ENCODE results near the gene KIAA1586. TPM values are rescaled to one million over a fixed set of nuclear protein-coding genes. Genes with fewer than 3 reads are reported as not detected.
"Not testable (repeated sequence)": the region's sequence is repeated elsewhere in the genome, so short reads cannot be mapped to it uniquely, and the experiment has no call there.

Gene KIAA1586
- total RNA-seq, 1 experiment from 2014 or later: 12.6 TPM

- DNase-seq: no peak
- Mint-ChIP-seq H3K4me3 (ENCODE audit: low read depth, unreplicated experiment) (no peak overlapping the region), H3K27ac (ENCODE audit: unreplicated experiment) (no peak overlapping the region), H3K4me1 (ENCODE audit: low read depth, unreplicated experiment) (peaks cover 24% of the 10 kb centered on the region), H3K9me3 (ENCODE audit: low read depth, unreplicated experiment) (no peaks in the 10 kb centered on the region), H3K27me3 (ENCODE audit: unreplicated experiment) (no peaks in the 10 kb centered on the region), H3K36me3 (ENCODE audit: insufficient read depth, unreplicated experiment) (no peaks in the 10 kb centered on the region)
- no peak for TF ChIP-seq CTCF (IDR thresholded peaks at IDR 0.05; ENCODE audit: unreplicated experiment)
- intact Hi-C loops (cut with micrococcal nuclease; ENCODE audit: unreplicated experiment): no loop called here
- BruUV-seq (replicated peaks): no TSS peak
- CTCF ChIA-PET: no interaction called here
Measured at GRCh38 chr6:57033228-57033627, 13.3 kb upstream of the KIAA1586 start.

GRCh38 chr6:57035549-57035948 lies 10.9 kb upstream of the KIAA1586 start:
- CTCF ChIA-PET: no interaction called here
- Mint-ChIP-seq H3K4me3 (ENCODE audit: low read depth, unreplicated experiment) (no peak overlapping the region), H3K36me3 (ENCODE audit: insufficient read depth, unreplicated experiment) (no peaks in the 10 kb centered on the region), H3K4me1 (ENCODE audit: low read depth, unreplicated experiment) (peaks cover 10% of the 10 kb centered on the region), H3K27me3 (ENCODE audit: unreplicated experiment) (no peaks in the 10 kb centered on the region), H3K27ac (ENCODE audit: unreplicated experiment) (no peak overlapping the region), H3K9me3 (ENCODE audit: low read depth, unreplicated experiment) (no peaks in the 10 kb centered on the region)
- intact Hi-C loops (cut with micrococcal nuclease; ENCODE audit: unreplicated experiment): no loop called here
- BruUV-seq (replicated peaks): no TSS peak
- TF ChIP-seq CTCF (IDR thresholded peaks at IDR 0.05; ENCODE audit: unreplicated experiment): no peak
- no peak for DNase-seq

DNA sequence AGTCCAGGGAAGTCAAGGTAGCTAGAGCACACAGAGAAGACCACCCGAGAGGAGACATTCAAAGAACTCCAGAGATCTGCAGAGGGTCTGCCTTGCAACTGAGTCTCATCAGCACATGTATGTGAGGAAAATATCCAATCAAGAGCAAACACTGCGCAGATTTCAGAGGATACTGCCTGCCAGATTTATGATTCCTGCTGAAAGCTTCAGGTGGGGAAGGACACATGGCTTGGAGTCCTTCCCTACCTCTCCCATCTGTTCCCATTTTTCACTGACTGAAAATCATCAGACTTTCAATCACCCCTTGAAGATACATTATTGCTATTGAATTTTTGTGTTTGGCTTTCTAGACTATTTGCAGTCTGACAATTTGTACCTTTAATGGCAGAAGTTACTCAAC lies 7.6 kb upstream of the KIAA1586 start:
- H3K9me3 Mint-ChIP-seq (ENCODE audit: low read depth, unreplicated experiment): no peaks in the 10 kb centered on the region
- peaks cover 25% of the 10 kb centered on the region for H3K27me3 Mint-ChIP-seq (ENCODE audit: unreplicated experiment)
- CTCF ChIA-PET: no interaction called here
- intact Hi-C loops (cut with micrococcal nuclease; ENCODE audit: unreplicated experiment): no loop called here
- H3K36me3 Mint-ChIP-seq (ENCODE audit: insufficient read depth, unreplicated experiment): no peaks in the 10 kb centered on the region
- no peaks in the 10 kb centered on the region for H3K4me1 Mint-ChIP-seq (ENCODE audit: low read depth, unreplicated experiment)
- DNase-seq: no peak
- TF ChIP-seq CTCF (IDR thresholded peaks at IDR 0.05; ENCODE audit: unreplicated experiment): no peak
- no peak overlapping the region for H3K4me3 Mint-ChIP-seq (ENCODE audit: low read depth, unreplicated experiment)
- H3K27ac Mint-ChIP-seq (ENCODE audit: unreplicated experiment): no peak overlapping the region
- BruUV-seq (replicated peaks): no TSS peak

- no peaks in the 10 kb centered on the region for H3K9me3 Mint-ChIP-seq (ENCODE audit: low read depth, unreplicated experiment)
- no peaks in the 10 kb centered on the region for H3K4me1 Mint-ChIP-seq (ENCODE audit: low read depth, unreplicated experiment)
- peak; percentile 12 for DNase-seq
- intact Hi-C loops (cut with micrococcal nuclease; ENCODE audit: unreplicated experiment): no loop called here
- CTCF ChIA-PET: no interaction called here
- H3K4me3 Mint-ChIP-seq (ENCODE audit: low read depth, unreplicated experiment): no peak overlapping the region
- H3K27ac Mint-ChIP-seq (ENCODE audit: unreplicated experiment): no peak overlapping the region
- TF ChIP-seq CTCF (IDR thresholded peaks at IDR 0.05; ENCODE audit: unreplicated experiment): peak; percentile 10
- H3K36me3 Mint-ChIP-seq (ENCODE audit: insufficient read depth, unreplicated experiment): no peaks in the 10 kb centered on the region
- no TSS peak for BruUV-seq (replicated peaks)
- H3K27me3 Mint-ChIP-seq (ENCODE audit: unreplicated experiment): peaks cover 36% of the 10 kb centered on the region
Measured at GRCh38 chr6:57040011-57040410, 6.5 kb upstream of the KIAA1586 start.

DNA sequence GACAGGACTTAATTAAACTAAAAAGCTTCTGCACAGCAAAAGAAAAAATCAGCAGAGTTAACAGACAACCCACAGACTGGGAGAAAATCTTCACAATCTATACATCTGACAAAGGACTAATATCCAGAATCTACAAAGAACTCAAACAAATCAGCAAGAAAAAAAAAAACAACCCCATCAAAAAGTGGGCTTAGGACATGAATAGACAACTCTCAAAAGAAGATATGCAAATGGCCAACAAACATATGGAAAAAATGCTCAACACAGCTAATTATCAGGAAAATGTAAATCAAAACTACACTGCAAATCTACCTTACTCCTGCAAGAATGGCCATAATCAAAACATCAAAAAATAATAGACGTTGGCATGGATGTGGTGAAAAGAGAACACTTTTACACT lies 2.4 kb upstream of the KIAA1586 start:
- BruUV-seq (replicated peaks); H3K27ac Mint-ChIP-seq (ENCODE audit: unreplicated experiment); DNase-seq; intact Hi-C loops (cut with micrococcal nuclease; ENCODE audit: unreplicated experiment); H3K4me3 Mint-ChIP-seq (ENCODE audit: low read depth, unreplicated experiment); H3K9me3 Mint-ChIP-seq (ENCODE audit: low read depth, unreplicated experiment): not testable (repeated sequence)
- CTCF ChIA-PET: interaction anchor here (0.7 kb wide), 1 partner anchor 1203 kb away, joined by 3 read pairs; no protein-coding TSS in a partner anchor
- H3K4me1 Mint-ChIP-seq (ENCODE audit: low read depth, unreplicated experiment): peaks cover 10% of the 10 kb centered on the region
- peaks cover 42% of the 10 kb centered on the region for H3K27me3 Mint-ChIP-seq (ENCODE audit: unreplicated experiment)
- H3K36me3 Mint-ChIP-seq (ENCODE audit: insufficient read depth, unreplicated experiment): peaks cover 17% of the 10 kb centered on the region

Measured in Calu3 (cell line).